Stimulated activated CD8-positive, alpha-beta memory T cell treated with anti-CD3 and anti-CD28 coated beads, Interleukin-12 subunit alpha, Interleukin-12 subunit beta, amount 100 ng/mL, for 24 hours (primary cell): Measurements from ENCODE around the gene SMC1A.
"Not testable (repeated sequence)": the region's sequence is repeated elsewhere in the genome, so short reads cannot be mapped to it uniquely, and the experiment has no call there.

ENCODE experiments used
- DNase-seq: peaks from one replicate; pipeline ENCODE4 v3.0.0-alpha.2; 2020; ENCODE audit errors: extremely low read depth

SMC1A gene

GRCh38 chrX:53422861-53423306, 430 bp upstream of the SMC1A start, which contains the start of gene RIBC1:
RIBC1 (plus strand) TSS chrX:53422873; CDS start chrX:53426277, 3,404 bp downstream.
- DNase-seq: no peak

- no peak for DNase-seq
Observed at GRCh38 chrX:53421772-53422085, 725 bp downstream of the SMC1A start.

- no peak for DNase-seq
Observed at GRCh38 chrX:53421125-53421524, 1.3 kb downstream of the SMC1A start.

- not testable (repeated sequence) for DNase-seq
Observed at GRCh38 chrX:53420351-53420750, 2.1 kb downstream of the SMC1A start.

GRCh38 chrX:53412446-53412845, 10.0 kb downstream of the SMC1A start:
- DNase-seq: no peak

GRCh38 chrX:53403535-53403934, 18.9 kb downstream of the SMC1A start:
- no peak for DNase-seq

- DNase-seq: no peak
Observed at GRCh38 chrX:53398216-53398615, 24.2 kb downstream of the SMC1A start.

GRCh38 chrX:53395605-53396298, 26.7 kb downstream of the SMC1A start:
- no peak for DNase-seq

GRCh38 chrX:53383376-53384076, 38.9 kb downstream of the SMC1A start:
- no peak for DNase-seq

- DNase-seq: no peak
Observed at GRCh38 chrX:53379747-53380146, 42.7 kb downstream of the SMC1A start.

GRCh38 chrX:53379008-53379710, 43.3 kb downstream of the SMC1A start:
- DNase-seq: no peak

- DNase-seq: no peak
Observed at GRCh38 chrX:53377464-53377863, 45.0 kb downstream of the SMC1A start.

GRCh38 chrX:53376888-53377287, 45.6 kb downstream of the SMC1A start:
- DNase-seq: no peak

- no peak for DNase-seq
Observed at GRCh38 chrX:53374923-53375322, 47.5 kb downstream of the SMC1A start.

- DNase-seq: no peak
Observed at GRCh38 chrX:53374222-53374820, 48.1 kb downstream of the SMC1A start.

GRCh38 chrX:53373307-53373706, 49.1 kb downstream of the SMC1A start:
- no peak for DNase-seq

GRCh38 chrX:53366454-53366853, 56.0 kb downstream of the SMC1A start:
- DNase-seq: not testable (repeated sequence)

- no peak for DNase-seq
Observed at GRCh38 chrX:53362449-53362848, 60.0 kb downstream of the SMC1A start.

- DNase-seq: no peak
Observed at GRCh38 chrX:53357799-53358530, 64.5 kb downstream of the SMC1A start.

GRCh38 chrX:53356186-53356585, 66.3 kb downstream of the SMC1A start:
- no peak for DNase-seq

GRCh38 chrX:53354669-53355068, 67.8 kb downstream of the SMC1A start:
- DNase-seq: no peak

- no peak for DNase-seq
Observed at GRCh38 chrX:53347948-53348347, 74.5 kb downstream of the SMC1A start.
